SU-DHL-6 (cell line): Measurements from ENCODE around the gene ABHD2.

Source experiments
- H2AFZ ChIP-seq: fragments of 200-600 bp; sonication (generic); 2 replicates; pipeline ENCODE4 v1.6.1; 2014; ENCODE audit warnings: low read depth, mild to moderate bottlenecking, moderate library complexity, mixed read lengths, antibody characterized with exemption, low read length; ENCODE audit not compliant: severe bottlenecking
- H3F3A ChIP-seq: fragments of 200-600 bp; shearing (Covaris generic); 2 replicates; pipeline ENCODE4 v1.6.0; 2016; ENCODE audit warnings: antibody characterized with exemption, mild to moderate bottlenecking; ENCODE audit not compliant: insufficient read depth
- H3K27ac ChIP-seq: fragments of 200-600 bp; sonication (generic); 2 replicates; pipeline ENCODE4 v1.5.1; 2016; ENCODE audit warnings: low read depth, mild to moderate bottlenecking, low read length, moderate library complexity, mixed read lengths
- H3K27me3 ChIP-seq: fragments of 200-600 bp; sonication (generic), shearing (Covaris generic); 2 replicates; pipeline ENCODE4 v1.6.0; 2014; ENCODE audit warnings: mild to moderate bottlenecking, low read length
- H3K36me3 ChIP-seq: fragments of 200-600 bp; sonication (generic); 2 replicates; pipeline ENCODE4 v1.6.1; 2014; ENCODE audit warnings: mild to moderate bottlenecking, low read length, mixed read lengths
- H3K4me2 ChIP-seq: fragments of 300-600, 200-600 bp; shearing (Covaris generic), sonication (generic); 2 replicates; pipeline ENCODE4 v1.6.0; 2014; ENCODE audit warnings: low read length, low read depth, mild to moderate bottlenecking; ENCODE audit not compliant: poor library complexity, severe bottlenecking
- H3K4me3 ChIP-seq: fragments of 200-600 bp; sonication (generic); 2 replicates; pipeline ENCODE4 v1.5.1; 2014; ENCODE audit warnings: antibody characterized with exemption, low read length, mild to moderate bottlenecking, mixed read lengths; ENCODE audit not compliant: insufficient read depth, poor library complexity, severe bottlenecking
- H3K79me2 ChIP-seq: fragments of 200-600 bp; sonication (generic); 2 replicates; pipeline ENCODE4 v1.6.1; 2014; ENCODE audit warnings: mild to moderate bottlenecking, low read length, moderate library complexity; ENCODE audit not compliant: insufficient read depth
- H3K9ac ChIP-seq: fragments of 200-600 bp; sonication (generic); 2 replicates; pipeline ENCODE4 v1.7.0; 2014; ENCODE audit warnings: mild to moderate bottlenecking, low read length
- H3K9me2 ChIP-seq: fragments of 200-600 bp; sonication (generic); replicated peaks from 2 replicates; pipeline ENCODE4 v1.6.1; 2014; ENCODE audit warnings: low read length; ENCODE audit not compliant: insufficient read depth
- H3K9me3 ChIP-seq: fragments of 200-600 bp; sonication (generic); 2 replicates; pipeline ENCODE4 v1.6.1; 2014; ENCODE audit warnings: low read length, mixed read lengths; ENCODE audit not compliant: insufficient read depth
- H4K20me1 ChIP-seq: fragments of 200-600 bp; sonication (generic); 2 replicates; pipeline ENCODE4 v1.6.1; 2014; ENCODE audit warnings: low read depth, mild to moderate bottlenecking, antibody characterized with exemption, low read length, moderate library complexity, mixed read lengths
- EZH2phosphoT487 ChIP-seq: fragments of 200-600 bp; sonication (generic), shearing (Covaris generic); conservative IDR thresholded peaks from 2 replicates; pipeline ENCODE4 v1.6.1; 2018; ENCODE audit warnings: mild to moderate bottlenecking, antibody characterized with exemption, low read length, moderate library complexity, mixed read lengths
- TF ChIP-seq, protein P1 (sequence below): fragments of 200-600 bp; sonication (generic); IDR thresholded peaks from one replicate; pipeline ENCODE4 v1.5.1; 2017; ENCODE audit warnings: antibody characterized with exemption, mild to moderate bottlenecking, low read length, moderate library complexity; ENCODE audit not compliant: insufficient read depth, poor library complexity, severe bottlenecking

The ABHD2 gene

DNA sequence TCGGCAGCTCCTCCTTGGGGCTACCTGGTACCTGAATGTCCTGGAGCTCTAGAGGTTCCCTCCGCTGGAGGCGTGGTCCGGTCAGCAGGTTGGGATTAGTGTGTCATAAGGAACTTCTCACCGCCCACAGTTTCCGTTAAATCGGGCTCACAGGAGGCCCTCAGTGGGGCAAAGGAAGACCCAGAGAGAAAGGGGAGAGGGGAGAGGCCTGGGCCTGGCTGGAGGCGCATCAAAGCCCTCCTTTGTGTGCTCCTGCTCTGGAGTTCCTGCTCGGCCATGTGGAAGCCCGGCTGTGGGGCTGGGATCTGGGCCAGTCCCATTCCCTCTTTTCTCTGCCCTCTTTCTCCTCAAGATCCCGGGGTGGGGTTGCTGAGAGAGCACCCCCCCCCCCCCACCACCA is 133.3 kb downstream of the ABHD2 start, which contains the start of gene RLBP1:
Gene RLBP1, minus strand, starts transcription at position 37 of the 400 bp plus-strand sequence. CDS start 2,604 bp downstream, outside the sequence.
- no peaks in the 10 kb centered on the region for H3K79me2 ChIP-seq
- H3K4me3 ChIP-seq: no peak within 1 kb of the TSS
- H4K20me1 ChIP-seq: no peaks in the 10 kb centered on the region
- TF ChIP-seq, protein P1, sequence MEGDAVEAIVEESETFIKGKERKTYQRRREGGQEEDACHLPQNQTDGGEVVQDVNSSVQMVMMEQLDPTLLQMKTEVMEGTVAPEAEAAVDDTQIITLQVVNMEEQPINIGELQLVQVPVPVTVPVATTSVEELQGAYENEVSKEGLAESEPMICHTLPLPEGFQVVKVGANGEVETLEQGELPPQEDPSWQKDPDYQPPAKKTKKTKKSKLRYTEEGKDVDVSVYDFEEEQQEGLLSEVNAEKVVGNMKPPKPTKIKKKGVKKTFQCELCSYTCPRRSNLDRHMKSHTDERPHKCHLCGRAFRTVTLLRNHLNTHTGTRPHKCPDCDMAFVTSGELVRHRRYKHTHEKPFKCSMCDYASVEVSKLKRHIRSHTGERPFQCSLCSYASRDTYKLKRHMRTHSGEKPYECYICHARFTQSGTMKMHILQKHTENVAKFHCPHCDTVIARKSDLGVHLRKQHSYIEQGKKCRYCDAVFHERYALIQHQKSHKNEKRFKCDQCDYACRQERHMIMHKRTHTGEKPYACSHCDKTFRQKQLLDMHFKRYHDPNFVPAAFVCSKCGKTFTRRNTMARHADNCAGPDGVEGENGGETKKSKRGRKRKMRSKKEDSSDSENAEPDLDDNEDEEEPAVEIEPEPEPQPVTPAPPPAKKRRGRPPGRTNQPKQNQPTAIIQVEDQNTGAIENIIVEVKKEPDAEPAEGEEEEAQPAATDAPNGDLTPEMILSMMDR: no peak
- no peak for TF ChIP-seq EZH2phosphoT487
- H3K27ac ChIP-seq: no peak within 1 kb of the TSS
- H3K9me2 ChIP-seq: no peaks in the 10 kb centered on the region
- no peaks in the 10 kb centered on the region for H3F3A ChIP-seq
- H2AFZ ChIP-seq: no peak within 1 kb of the TSS
- no peaks in the 10 kb centered on the region for H3K27me3 ChIP-seq
- H3K9ac ChIP-seq: no peak within 1 kb of the TSS
- no peak within 1 kb of the TSS for H3K4me2 ChIP-seq
- H3K9me3 ChIP-seq: no peaks in the 10 kb centered on the region
- no peaks in the 10 kb centered on the region for H3K36me3 ChIP-seq

DNA sequence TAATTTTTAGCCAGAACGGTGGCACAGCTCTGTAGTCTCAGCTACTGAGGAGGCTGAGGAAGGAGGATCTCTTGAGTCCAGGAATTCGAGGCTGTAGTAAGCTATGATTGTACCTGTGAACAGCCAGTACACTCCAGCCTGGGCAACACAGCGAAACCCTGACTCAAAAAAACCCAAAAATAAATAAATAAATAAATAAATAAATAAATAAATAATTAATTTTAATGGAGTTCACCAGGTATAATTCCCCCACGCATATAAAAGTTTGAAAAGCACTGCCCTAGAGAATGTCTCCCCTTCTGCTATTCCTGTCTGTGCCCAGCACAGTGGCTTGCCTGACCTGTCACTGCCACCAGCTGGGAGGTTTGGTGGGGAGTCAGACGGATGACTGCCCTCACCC is 137.3 kb downstream of the ABHD2 start:
- no peak overlapping the region for H3K4me3 ChIP-seq
- H3K79me2 ChIP-seq: no peaks in the 10 kb centered on the region
- no peaks in the 10 kb centered on the region for H3K9me3 ChIP-seq
- no peak overlapping the region for H3K4me2 ChIP-seq
- H3K9me2 ChIP-seq: no peaks in the 10 kb centered on the region
- H3K27me3 ChIP-seq: no peaks in the 10 kb centered on the region
- no peak overlapping the region for H3K9ac ChIP-seq
- H3K27ac ChIP-seq: no peak overlapping the region
- no peak overlapping the region for H2AFZ ChIP-seq
- TF ChIP-seq, protein P1: no peak
- TF ChIP-seq EZH2phosphoT487: no peak
- H3K36me3 ChIP-seq: no peaks in the 10 kb centered on the region
- H4K20me1 ChIP-seq: no peaks in the 10 kb centered on the region
- no peaks in the 10 kb centered on the region for H3F3A ChIP-seq

DNA sequence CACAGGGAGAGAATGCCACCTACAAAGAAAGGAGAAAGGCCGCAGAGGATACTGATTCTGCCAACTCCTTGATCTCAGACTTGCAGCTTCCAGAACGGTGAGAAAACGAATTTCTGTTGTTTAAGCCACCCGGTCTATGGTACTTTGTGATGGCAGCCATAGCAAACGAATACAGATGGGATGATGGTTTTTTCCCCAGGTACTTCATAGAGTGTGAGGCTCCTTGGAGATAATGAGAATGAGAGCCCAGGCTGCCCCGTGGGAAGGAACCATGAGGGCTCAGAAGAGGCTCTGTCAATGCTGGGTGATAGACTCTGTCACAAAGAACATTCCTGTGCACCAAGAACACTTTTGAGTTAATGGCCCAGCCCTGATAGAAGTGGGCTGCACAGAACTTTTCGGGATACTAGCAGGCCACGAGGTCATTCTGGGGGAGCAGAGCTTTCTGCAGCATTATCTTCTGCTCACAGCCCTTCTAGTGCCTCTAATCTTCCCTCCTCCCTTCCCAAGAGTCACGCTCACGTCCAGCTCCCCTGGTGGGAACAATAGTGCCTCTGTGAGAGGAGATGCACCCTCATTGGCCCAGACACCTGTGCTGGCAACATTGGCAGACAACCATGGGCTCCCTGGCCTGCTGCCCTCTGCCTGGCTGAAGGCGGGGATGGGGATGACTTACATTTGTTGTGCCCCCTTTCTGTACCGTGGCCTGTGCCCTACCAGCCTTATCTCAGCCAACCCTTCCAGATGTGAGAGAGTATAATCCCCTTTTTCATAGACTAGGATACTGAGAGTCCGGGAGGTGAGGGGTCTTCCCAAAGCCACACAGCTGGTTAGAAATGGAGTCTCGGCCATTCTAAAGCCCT is 138.3 kb downstream of the ABHD2 start:
- no peak for TF ChIP-seq EZH2phosphoT487
- TF ChIP-seq, protein P1: no peak
- Histone ChIP-seq H3K9me2 (no peaks in the 10 kb centered on the region), H3K4me2 (no peak overlapping the region), H3K36me3 (no peaks in the 10 kb centered on the region), H3K79me2 (no peaks in the 10 kb centered on the region), H3K4me3 (no peak overlapping the region), H3K9ac (no peak overlapping the region), H2AFZ (no peak overlapping the region), H3K27ac (no peak overlapping the region), H3F3A (no peaks in the 10 kb centered on the region), H3K27me3 (no peaks in the 10 kb centered on the region), H3K9me3 (no peaks in the 10 kb centered on the region), H4K20me1 (no peaks in the 10 kb centered on the region)
